HG03025 (cell line): ENCODE results near the gene BORCS8.
"Not testable (repeated sequence)": the region's sequence is repeated elsewhere in the genome, so short reads cannot be mapped to it uniquely, and the experiment has no call there.

Experiments used
- ATAC-seq: cut with Tn5 transposase; IDR thresholded peaks from one replicate; pipeline ENCODE4 v1.9.1; 2021; ENCODE audit warnings: mild to moderate bottlenecking, moderate library complexity; ENCODE audit not compliant: unreplicated experiment, low FRiP score

Gene BORCS8

DNA sequence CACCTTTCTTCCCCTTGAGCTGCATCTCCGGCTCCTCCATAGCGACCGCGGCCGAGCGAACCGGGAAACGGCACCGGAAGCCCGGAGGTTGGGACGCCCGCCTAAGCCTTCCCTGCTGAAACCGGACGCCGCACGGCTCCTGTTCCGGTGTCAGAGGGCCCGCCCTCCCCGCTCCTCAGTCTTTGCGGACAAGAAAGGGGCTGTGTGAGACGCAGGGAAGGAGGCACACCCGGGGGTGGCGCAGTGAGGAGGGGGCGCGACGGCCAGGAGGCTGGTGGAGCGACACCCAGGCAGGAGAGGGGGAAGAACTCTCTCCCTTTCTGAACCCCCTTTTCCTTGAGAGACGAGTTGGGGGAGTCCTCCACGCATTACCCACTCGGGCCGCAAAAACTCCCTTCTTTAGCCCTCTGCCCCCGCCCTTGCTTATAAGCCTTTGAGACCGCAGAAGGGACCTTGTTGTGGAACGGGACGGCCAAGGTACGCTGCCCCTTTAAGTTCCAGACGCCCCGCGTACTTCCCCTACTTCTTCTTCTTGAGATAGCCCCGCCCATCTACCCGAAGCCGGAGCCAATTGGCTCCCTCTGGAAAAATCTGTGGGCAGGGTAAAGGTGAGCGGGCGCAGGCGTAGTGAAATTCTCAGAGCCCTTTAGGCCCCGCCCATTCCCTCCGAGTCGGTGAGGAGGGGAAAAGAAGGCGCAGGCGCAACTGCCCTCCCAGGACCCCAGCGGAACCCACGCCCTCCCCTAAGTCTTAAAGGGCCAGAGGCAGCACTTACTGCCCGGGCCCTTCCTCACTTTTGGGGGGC lies at the start of gene BORCS8, which contains the start of gene RFXANK:
Gene BORCS8 (minus strand): TSS at position 75 of the 805 bp plus-strand sequence. CDS start 35 bp downstream, at position 40.
Gene RFXANK (plus strand): TSS at position 181 of the 805 bp plus-strand sequence. CDS start 1,689 bp downstream, outside the sequence.
- peak; percentile 80 for ATAC-seq

DNA sequence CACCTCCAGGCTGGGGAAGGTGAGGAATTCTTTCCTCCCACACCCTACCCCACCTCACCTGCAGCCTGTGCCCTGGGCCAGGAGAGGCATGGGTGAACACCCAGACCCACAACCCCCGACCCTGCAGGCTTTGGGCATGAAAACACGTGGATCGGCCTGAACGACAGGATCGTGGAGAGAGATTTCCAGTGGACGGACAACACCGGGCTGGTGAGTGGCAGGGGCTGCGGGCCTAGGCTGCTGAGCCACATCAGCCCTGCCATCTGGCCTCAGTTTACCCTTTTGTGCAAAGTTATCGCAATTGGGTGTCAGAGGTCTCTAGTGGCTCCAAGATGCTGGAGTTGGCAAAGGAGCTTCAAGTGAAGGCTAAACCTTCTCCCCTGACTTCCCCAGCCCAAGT lies 48.5 kb upstream of the BORCS8 start:
- ATAC-seq = no peak

DNA sequence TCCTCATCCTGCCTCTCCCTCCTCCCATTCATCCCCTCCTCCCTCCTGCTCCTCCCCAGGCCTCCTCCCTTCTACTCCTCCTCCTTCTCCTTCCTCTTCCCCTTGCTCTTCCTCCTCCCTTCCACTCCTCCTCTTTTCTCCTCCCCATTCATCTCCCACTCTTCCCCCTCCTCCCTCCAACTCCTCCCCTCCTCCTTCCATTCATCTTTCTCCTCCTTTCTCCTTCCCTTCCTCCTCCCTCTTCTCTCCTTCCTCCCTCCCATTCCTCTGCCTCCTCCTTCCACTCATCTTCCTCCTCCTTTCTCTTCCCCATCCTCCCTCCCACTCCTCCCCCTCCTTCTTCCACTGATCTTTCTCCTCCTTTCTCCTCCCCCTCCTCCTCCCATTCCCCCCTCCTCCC lies 47.7 kb upstream of the BORCS8 start:
- ATAC-seq = no peak

DNA sequence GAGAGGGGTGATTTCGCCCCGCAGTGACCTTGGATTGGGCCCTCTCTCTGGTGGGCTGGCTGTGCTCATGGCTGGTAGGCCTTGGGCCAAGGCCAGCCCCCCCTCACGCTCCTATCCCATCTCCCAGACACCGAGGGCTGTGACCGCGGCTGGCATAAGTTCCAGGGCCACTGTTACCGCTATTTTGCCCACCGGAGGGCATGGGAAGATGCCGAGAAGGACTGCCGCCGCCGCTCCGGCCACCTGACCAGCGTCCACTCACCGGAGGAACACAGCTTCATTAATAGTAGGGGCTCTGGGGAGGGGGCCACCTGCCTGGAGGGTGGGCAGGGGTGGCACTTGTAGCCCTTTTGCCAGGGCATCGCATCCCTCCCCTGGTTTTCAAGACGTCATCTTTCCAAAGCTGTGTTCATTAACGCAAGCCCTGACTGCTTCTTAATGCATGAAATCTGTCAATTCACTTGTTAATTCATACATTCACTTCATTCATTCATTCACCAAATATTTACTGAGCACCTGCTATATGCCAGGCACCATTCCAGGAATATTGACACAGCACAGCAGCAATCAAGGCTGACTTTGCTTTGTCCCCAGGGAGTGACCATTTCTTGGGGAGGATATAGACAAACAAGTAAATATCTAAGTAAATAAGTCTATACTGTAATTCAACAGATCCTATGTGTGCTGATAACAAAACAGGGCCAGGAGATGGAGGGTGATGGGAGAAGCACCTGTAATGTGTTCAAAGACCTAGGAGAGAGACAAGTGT lies 46.4 kb upstream of the BORCS8 start:
- ATAC-seq = no peak

DNA sequence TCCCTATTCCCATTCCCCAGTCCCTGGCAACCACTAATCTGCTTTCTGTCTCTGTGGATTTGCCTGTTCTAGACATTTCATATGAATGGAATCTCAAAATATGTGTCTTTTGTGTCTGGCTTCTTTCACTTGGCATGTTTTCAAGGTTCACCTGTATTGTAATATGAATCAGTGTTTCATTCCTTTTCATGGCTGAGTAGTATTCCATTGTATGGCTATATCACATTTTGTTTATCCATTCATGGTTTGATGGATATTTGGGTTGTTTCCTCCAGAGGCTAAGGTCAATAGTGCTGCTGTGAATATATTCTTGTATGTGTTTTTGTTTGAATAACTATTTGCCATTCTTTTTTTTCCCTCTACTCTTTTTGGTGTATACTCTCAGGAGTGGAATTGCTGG lies 44.2 kb upstream of the BORCS8 start:
- ATAC-seq = no peak

DNA sequence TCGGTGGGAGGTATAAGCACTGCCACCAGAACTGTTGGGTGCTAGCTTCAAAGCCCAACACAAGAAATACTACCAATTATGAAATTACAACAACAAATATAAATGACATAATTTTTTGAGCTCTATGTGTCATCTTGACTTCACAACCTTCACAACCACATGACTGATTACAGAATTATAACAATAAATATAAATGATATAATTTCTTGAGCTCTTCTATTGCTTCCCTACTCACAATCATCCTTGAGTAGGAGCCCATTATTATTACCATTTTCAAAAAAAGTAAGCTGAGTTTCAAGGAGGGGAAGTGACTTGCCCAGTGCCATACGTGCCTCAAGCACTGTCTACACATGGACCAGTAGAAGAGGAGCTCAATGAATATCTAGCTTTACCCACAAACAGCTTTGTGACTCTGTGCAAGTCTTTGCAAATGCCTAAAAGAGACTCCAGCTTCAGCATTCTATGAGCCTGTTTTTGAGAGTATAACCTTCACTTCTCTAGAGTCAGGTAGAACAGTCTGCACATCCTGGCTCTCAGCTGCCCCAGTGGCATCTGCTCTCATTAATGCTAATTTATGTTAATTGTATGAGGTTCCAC lies 42.4 kb upstream of the BORCS8 start:
- no peak for ATAC-seq

DNA sequence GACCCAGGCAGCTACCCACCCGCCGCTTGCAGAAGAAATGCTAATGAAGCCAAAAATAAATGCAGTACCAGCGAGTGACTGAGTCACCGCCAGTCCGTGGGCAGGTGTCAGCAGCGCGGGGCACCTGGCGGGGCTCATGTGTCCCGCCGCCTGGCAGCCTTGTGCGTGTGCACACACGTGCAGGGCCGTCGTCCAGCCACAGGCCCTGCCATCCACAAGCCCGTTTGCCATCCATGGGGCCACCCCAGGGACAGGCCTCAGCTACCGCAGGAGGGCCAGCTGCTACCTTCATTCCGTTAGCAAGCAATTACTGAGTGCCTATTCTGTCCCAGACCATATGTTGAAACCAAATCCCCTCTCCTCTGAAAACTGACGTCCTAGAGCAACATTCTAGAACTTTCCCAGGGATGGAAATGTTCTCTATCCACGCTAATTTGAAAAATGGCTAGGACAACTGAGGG lies 40.3 kb upstream of the BORCS8 start:
- no peak for ATAC-seq

DNA sequence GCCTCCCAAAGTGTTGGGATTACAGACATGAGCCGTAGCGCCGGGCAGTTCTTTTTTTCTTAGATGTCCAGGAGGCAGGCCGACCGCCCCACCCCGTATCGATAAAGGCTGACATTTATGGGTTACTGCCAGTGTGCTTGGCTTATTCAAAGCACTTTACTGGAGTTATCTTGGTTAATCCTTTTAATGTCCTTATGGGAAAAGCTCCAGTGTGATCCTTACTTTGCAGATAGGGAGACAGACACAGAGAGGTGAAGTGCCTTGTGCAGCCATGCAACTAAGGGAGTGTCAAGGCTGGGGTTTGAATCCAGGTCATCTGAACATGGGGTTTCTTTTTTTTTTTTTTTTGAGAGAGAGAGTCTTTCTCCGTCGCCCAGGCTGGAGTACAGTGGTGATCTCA lies 39.0 kb upstream of the BORCS8 start:
- no peak for ATAC-seq

DNA sequence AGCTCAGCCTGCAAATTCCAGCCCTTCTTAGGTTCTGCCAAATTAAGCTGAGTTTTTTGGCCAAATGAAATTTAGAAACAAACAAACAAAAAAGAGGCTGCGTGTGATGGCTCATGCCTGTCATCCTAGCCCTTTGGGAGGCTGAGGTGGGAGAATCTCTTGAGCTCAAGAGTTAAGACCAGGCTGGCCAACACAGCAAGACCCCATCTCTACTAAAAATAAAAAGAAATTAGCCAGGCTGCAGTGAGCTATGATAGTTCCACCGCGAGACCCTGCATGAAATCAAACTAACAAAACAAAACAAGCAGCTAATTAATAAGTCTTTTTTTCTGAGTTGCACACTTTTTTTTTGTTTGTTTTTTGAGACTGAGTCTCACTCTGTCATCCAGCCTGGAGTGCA lies 37.7 kb upstream of the BORCS8 start:
- ATAC-seq = no peak

DNA sequence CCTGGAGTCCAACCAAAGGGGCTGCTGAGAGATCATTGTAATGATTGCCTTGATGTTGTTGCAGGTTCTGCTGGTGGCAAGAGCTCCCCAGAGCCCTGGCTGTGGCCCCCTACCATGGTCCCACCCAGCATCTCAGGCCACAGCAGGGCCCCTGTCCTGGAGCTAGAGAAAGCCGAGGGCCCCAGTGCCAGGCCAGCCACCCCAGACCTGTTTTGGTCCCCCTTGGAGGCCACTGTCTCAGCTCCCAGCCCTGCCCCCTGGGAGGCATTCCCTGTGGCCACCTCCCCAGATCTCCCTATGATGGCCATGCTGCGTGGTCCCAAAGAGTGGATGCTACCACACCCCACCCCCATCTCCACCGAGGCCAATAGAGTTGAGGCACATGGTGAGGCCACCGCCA lies 35.3 kb upstream of the BORCS8 start:
- no peak for ATAC-seq

DNA sequence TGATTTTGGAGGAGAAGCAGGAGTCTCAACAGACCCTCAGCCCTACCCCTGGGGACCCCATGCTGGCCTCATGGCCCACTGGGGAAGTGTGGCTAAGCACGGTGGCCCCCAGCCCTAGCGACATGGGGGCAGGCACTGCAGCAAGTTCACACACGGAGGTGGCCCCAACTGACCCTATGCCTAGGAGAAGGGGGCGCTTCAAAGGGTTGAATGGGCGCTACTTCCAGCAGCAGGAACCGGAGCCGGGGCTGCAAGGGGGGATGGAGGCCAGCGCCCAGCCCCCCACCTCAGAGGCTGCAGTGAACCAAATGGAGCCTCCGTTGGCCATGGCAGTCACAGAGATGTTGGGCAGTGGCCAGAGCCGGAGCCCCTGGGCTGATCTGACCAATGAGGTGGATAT lies 34.7 kb upstream of the BORCS8 start:
- ATAC-seq = no peak

DNA sequence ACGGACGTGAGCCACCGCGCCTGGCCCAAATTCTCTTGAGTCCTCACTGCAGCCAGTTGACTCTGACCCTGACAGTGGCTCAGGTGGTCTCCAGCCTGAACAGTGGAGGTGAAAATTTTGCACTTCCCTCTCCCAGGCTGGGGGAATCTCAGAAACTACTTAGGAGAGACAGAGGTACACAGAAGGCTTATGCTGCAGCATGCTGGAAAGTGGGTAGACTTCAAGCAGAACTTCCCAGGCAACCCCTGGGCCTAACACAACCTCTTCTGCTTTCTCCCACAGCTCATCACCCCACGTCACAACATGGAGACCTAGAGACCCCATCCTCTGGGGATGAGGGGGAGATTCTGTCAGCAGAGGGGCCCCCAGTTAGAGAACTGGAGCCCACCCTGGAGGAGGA lies 34.3 kb upstream of the BORCS8 start:
- ATAC-seq = no peak

DNA sequence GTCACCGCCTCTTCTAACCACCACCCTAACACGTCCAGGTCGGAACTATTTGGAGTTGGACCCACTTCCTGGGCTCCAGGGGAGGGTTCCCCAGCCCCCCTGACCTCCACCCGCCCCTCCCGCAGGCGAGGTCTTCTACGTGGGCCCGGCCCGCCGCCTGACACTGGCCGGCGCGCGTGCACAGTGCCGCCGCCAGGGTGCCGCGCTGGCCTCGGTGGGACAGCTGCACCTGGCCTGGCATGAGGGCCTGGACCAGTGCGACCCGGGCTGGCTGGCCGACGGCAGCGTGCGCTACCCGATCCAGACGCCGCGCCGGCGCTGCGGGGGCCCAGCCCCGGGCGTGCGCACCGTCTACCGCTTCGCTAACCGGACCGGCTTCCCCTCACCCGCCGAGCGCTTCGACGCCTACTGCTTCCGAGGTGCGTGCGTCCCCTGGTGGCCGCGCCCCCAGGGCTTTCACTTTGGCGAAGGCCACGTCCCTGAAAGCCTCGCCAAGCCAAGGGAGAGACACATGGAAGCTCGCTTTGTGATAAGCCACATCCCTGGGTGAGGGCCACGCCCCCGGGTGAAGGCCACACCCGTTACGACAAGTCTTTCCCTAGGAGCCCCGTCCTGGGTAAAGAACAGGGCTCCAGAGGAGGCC lies 33.0 kb upstream of the BORCS8 start:
- no peak for ATAC-seq

DNA sequence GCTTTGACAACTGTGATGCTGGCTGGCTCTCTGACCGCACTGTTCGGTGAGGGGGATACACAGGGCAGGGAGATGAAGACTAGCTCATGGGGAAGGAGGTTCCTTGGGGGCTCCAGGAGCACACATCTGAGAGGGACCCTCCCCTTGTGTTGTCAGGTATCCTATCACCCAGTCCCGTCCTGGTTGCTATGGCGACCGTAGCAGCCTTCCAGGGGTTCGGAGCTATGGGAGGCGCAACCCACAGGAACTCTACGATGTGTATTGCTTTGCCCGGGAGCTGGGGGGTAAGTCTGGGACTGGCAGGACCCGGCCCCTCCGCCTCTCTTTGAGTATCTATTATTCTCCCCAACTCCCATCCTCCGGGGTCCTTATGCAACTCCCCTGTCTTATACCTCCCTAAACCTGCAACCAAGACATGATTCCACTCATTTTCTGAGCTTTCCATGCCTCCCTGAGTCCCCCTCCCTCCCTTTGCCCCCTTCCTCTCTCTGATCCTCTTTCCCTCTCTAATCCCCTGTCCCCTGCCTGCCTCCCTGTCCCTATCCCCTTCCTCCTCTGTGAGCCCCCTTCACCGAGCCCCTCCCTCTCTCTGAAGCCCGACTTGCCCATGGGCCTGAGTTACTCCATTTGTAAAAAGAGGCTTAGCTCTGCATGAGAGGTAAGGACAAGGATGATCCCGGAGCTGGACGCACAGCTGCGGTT lies 32.3 kb upstream of the BORCS8 start:
- no peak for ATAC-seq

DNA sequence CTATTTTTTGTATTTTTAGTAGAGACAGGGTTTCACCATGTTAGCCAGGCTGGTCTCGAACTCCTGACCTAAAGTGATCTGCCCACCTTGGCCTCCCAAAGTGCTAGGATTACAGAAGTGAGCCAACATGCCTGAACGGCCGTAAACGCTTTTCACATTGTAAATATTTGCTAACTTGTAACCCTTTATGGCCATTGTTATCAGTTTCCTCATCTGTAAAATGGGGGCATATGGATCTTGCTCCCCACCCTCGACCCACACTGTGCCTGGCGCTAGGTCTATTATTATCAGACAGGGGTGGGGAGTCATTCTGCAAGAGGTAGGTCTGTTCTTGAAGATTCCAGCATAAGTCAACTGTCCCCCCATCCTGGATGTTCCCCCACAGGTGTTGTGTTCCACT lies 31.7 kb upstream of the BORCS8 start:
- ATAC-seq = no peak

DNA sequence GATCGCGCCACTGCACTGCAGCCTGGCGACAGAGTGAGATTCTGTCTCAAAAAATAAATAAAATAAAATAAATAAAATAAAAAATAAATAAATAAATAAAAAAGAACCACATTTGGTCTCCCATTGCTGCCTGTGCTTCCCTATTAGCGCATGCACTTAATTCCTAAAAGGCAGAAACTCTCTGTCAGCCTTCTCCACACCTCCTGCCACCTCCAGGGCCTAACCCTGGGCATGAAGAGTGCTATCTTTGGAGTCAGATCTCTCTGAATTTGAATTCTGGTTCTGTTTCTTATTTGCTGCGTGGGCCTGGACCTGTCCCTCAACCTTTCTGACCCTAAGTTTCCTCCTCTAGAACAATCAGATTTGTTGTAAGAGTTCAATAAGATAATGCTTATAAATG lies 31.1 kb upstream of the BORCS8 start:
- ATAC-seq = no peak

DNA sequence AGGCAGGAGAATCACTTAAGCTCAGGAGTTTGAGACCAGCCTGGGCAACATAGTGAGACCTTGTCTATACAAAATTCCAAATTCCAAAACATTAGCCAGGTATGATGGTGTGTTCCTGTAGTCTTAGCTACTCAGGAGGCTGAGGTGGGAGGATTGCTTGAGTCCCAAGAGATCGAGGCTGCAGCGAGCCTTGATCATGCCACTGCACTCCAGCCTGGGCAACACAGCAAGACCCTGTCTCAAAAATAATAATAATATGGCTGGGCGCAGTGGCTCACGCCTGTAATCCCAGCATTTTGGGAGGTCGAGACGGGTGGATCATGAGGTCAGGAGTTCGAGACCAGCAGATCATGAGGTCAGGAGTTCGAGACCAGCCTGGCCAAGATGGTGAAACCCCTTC lies 29.0 kb upstream of the BORCS8 start:
- not testable (repeated sequence) for ATAC-seq

DNA sequence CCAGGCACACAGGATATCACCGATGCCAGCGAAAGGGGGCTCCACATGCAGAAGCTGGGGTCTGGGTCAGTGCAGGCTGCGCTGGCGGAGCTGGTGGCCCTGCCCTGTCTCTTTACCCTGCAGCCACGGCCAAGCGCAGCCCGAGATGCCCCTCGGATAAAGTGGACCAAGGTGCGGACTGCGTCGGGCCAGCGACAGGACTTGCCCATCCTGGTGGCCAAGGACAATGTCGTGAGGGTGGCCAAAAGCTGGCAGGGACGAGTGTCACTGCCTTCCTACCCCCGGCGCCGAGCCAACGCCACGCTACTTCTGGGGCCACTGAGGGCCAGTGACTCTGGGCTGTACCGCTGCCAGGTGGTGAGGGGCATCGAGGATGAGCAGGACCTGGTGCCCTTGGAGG lies 27.0 kb upstream of the BORCS8 start:
- no peak for ATAC-seq

DNA sequence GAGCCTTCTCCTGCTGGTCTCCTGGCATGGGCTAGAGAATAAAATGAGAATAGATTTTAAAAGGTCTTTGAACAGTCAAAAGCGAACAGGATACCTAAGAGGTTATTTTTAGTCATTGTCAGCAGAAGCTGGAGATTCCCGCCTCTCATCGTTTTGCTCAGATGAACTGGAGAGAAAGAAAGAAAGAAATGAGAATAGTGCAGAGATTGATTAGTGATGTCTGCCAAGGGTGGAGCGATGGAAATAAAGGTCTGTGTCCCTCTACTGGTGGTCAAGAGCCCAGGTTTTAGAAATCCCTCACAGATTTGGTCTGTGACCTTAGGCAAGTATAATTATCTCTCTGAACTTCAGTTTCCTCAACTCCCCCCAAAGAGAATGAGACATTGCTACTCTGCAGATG lies 25.1 kb upstream of the BORCS8 start:
- ATAC-seq = no peak

DNA sequence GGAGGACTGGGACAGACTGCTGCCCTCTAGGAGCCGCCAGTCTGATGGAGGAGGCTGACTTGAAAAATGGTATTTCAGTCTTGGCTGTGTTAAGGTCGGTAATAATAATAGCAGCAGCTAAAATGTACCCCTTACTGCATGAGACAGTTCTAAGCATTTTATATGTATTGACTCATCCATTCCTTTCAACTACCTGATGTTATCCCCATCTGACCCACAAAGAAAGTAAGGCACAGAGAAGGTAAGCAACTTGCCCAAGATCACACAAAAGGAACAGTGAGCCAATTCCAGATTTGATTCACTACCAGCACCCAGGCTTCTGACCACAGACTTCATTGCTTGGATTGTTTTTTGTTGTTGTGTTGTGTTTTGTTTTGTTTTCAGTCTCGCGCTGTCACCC lies 23.8 kb upstream of the BORCS8 start:
- ATAC-seq = no peak
